Cardiac muscle cell (in vitro differentiated cells and primary cell): ENCODE results near the gene C2orf81. TPM values are rescaled to one million over a fixed set of nuclear protein-coding genes. Genes with fewer than 3 reads are reported as not detected.
A peak's percentile ranks its signal among the peaks of the same experiment; 100 is the strongest.
"Not testable (repeated sequence)": the region's sequence is repeated elsewhere in the genome, so short reads cannot be mapped to it uniquely, and the experiment has no call there.

Experiments used
- DNase-seq, 2 donors: peaks; one replicate each; pipeline versions ENCODE4 v3.0.0 to v3.0.0-alpha.2; 2010 to 2017; ENCODE audit warnings: low read depth in 1 of 2, low spot score in 1 of 2
- H3K27ac ChIP-seq: fragments of 200-600 bp; sonication (generic); 2 replicates; pipeline ENCODE4 v1.5.1; 2016
- H3K27me3 ChIP-seq: fragments of 200-600 bp; sonication (generic); 2 replicates; pipeline ENCODE4 v1.6.0; 2016; ENCODE audit warnings: control low read depth
- H3K36me3 ChIP-seq: fragments of 200-600 bp; sonication (generic); 2 replicates; pipeline ENCODE4 v1.5.1; 2016; ENCODE audit warnings: control low read depth
- H3K4me1 ChIP-seq: fragments of 200-600 bp; sonication (generic); 2 replicates; pipeline ENCODE4 v1.8.1; 2017; ENCODE audit warnings: low read depth, mild to moderate bottlenecking, mixed run types
- H3K4me3 ChIP-seq: fragments of 200-600 bp; sonication (generic); 2 replicates; pipeline ENCODE4 v1.5.1; 2016; ENCODE audit warnings: mild to moderate bottlenecking
- H3K9me3 ChIP-seq: fragments of 200-600 bp; sonication (generic); 2 replicates; pipeline ENCODE4 v1.5.1; 2017; ENCODE audit warnings: low read depth, mild to moderate bottlenecking, control low read depth
- CTCF ChIP-seq: IDR thresholded peaks from 2 replicates; pipeline ENCODE4 v1.5.1; 2012; ENCODE audit warnings: low read depth, mild to moderate bottlenecking, low read length
- polyA plus RNA-seq: library from polyadenylated mRNA; unstranded; fragments of >200 nt; fragmentation: Nextera tagmentation; extraction: Ambion mirVana; gene quantifications from 2 replicates; pipeline ENCODE4 v1.2.1, GENCODE V29; 2016
- total RNA-seq: library from RNA; depleted of rRNA; stranded (reverse); fragments of >200 nt; gene quantifications from 2 replicates; pipeline ENCODE4 v1.2.3, GENCODE V29; 2016

The C2orf81 gene
- total and polyA plus RNA-seq, 2 experiments from 2014 or later = 7.1 to 9.5 TPM

DNA sequence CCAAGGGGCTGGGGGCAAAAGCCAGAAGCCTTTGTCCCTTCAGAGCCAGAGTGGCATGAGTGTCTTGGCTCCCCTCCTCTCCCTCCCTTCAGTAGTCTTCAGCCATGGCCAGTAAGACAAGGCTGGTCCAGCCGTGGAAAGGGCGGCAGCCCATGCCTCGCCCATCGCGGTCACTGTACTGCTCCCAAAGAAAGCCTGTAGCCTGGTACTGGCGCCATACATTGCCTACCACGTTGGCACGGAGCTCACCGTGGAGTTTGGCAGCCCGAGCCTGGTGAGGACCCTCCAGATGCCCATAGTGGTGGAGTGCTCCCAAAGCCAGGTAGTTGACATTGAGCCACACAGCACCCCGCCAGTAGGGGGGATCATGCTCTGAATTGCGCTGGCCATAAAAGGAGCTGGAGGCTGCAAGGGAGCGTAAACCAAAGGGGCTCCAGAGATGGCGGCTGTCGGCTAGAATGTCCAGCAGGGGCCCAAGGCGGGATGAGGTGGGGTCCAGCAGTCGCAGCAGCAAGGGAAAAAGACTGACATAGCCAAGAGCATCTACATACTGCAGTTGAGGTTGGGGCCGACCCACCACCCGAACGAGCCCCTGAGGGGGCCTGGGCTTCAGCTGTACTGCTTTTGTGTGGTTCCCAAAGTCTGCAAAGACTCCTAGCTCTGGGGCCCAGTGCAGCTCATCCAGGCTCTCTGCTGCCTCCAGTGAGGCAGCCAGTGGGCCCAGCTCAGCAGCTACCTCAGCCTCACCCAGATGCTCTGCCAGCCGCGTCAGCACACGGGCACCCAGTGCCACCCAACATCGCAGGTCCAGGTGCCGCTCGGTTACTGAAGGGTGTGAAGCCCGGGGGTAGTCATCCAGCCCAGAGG lies 40.0 kb upstream of the C2orf81 start:
- peak; percentile 15 for TF ChIP-seq CTCF
- Histone ChIP-seq H3K9me3 (no peaks in the 10 kb centered on the region), H3K36me3 (peaks cover 9% of the 10 kb centered on the region), H3K27me3 (no peaks in the 10 kb centered on the region), H3K4me1 (peaks cover 5% of the 10 kb centered on the region), H3K27ac (no peak overlapping the region), H3K4me3 (no peak overlapping the region)
- peak; percentile 9 to 11 for DNase-seq

DNA sequence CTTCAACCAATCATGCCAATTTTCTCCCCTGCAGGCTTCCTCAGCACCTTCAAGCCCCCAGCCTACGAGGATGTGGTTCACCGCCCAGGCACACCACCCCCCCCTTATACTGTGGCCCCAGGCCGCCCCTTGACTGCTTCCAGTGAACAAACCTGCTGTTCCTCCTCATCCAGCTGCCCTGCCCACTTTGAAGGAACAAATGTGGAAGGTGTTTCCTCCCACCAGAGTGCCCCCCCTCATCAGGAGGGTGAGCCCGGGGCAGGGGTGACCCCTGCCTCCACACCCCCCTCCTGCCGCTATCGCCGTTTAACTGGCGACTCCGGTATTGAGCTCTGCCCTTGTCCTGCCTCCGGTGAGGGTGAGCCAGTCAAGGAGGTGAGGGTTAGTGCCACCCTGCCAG lies 38.8 kb upstream of the C2orf81 start:
- not testable (repeated sequence) for H3K9me3 ChIP-seq, H3K27ac ChIP-seq, H3K4me3 ChIP-seq, DNase-seq, H3K36me3 ChIP-seq, H3K4me1 ChIP-seq, H3K27me3 ChIP-seq

- H3K27ac ChIP-seq, H3K36me3 ChIP-seq, H3K4me1 ChIP-seq, H3K27me3 ChIP-seq, DNase-seq, H3K9me3 ChIP-seq: not testable (repeated sequence)
- peak overlapping the region; percentile 86 for H3K4me3 ChIP-seq
These were observed 38.2 kb upstream of the C2orf81 start for GRCh38 chr2:74459503-74460118.

DNA sequence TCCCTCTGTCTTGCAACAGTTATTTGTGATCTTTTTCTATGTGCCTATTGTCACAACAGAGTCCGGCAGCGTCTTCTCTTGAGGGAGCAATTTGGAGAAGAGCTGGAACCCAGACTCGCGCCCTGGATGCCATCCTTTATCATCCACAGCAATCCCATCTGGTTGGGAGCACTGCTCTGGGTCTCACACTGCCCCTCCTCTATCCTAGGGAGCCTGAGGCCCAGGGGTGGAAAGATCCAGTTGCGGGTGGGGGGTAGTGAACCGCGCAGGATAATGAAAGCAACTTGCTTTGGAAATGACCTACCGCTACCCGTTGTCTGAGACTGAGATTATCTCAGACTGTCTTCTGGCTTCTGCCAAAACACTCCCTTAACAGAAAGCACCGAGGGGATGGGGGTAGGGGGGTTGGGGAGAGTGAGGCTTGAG lies 37.5 kb upstream of the C2orf81 start:
- Histone ChIP-seq H3K4me3 (peak overlapping the region; percentile 86), H3K27ac (no peak overlapping the region), H3K4me1 (peaks cover 5% of the 10 kb centered on the region), H3K9me3 (no peaks in the 10 kb centered on the region), H3K36me3 (peaks cover 9% of the 10 kb centered on the region), H3K27me3 (no peaks in the 10 kb centered on the region)
- DNase-seq = peak in 1 of 2 donors; percentile 25
- TF ChIP-seq CTCF = no peak

DNA sequence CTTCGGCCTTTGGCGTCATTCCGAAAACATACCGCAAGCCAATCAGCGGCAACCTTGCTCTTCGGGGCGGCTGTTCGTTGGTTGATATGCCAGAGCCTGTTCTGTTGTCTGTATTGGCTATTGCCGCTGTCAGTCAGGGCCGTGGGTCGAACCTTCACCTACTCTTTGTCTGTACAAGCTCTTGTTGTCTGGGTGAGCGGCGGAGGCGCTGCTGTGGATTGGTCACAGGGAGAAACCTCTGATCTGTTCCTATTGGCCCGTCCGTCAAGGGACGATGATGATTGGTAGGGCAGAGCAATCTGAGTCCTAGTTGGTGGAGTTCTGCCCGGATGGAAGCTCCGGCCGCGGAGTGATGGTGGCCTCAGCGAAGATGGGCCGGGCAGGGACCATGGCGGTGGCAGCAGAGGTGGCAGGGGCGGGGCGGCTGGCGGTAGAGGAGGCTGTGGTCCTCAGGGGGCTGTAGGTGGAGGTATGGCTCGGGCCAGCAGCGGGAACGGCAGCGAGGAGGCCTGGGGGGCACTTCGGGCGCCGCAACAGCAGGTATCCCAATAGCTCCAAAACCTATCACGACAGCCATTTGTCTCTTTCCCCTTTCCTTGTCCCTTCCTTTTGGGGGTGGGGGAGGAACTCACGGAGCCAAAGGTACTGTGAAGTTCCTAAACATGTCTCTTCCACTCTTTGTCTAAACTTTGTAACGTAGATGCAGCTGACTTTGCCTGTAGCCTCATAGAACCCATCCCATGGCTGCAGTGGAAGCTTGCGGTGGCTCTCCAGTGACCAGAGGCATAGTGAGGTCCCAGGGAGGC lies 36.9 kb upstream of the C2orf81 start, which contains the start of gene WBP1:
WBP1 (plus strand) TSS at position 307 of the 806 bp plus-strand sequence; CDS start at position 472, 165 bp downstream.
- no peaks in the 10 kb centered on the region for H3K9me3 ChIP-seq
- H3K4me3 ChIP-seq = peak within 1 kb of the TSS; percentile 86
- DNase-seq = peak; percentile 99 to 100
- H3K27me3 ChIP-seq = no peaks in the 10 kb centered on the region
- TF ChIP-seq CTCF = no peak
- peaks cover 5% of the 10 kb centered on the region for H3K4me1 ChIP-seq
- peak within 1 kb of the TSS; percentile 88 for H3K27ac ChIP-seq
- peaks cover 9% of the 10 kb centered on the region for H3K36me3 ChIP-seq

DNA sequence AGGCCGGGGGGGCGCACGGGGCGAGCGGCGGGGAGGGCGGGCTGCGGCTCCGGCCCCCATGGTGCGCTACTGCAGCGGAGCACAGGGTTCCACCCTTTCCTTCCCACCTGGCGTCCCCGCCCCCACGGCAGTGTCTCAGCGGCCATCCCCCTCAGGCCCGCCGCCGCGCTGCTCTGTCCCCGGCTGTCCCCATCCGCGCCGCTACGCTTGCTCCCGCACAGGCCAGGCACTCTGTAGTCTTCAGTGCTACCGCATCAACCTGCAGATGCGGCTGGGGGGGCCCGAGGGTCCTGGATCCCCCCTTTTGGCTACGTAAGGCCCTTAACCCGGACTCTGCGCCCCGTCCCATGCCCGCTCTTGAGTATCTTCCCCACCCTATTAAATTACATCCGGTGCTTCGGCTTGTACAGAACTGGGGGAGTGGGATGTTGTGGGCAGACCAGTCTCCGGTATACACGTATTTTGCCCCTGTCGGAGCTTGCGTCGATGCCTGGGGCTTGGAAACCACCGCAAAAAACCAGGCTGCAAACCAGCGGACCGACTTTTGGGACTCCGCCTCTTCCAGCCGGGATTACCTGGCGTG lies 36.2 kb upstream of the C2orf81 start:
- DNase-seq = peak; percentile 53 to 80
- Histone ChIP-seq H3K27ac (peak overlapping the region; percentile 88), H3K27me3 (no peaks in the 10 kb centered on the region), H3K4me1 (peaks cover 5% of the 10 kb centered on the region), H3K9me3 (no peaks in the 10 kb centered on the region), H3K36me3 (peaks cover 7% of the 10 kb centered on the region), H3K4me3 (peak overlapping the region; percentile 62)
- no peak for TF ChIP-seq CTCF
